ENCODE data around the gene TSHZ1. TPM values are rescaled to one million over a fixed set of nuclear protein-coding genes. Genes with fewer than 3 reads are reported as not detected.

TSHZ1 gene
- total and polyA plus RNA-seq, 4 donors, result 6.2 to 19.9 (median 11.2) TPM

GRCh38 chr18:75276818-75277609, 66.4 kb downstream of the TSHZ1 start:
- peaks cover 0 to 18% (median 2%) of the 10 kb centered on the region in 5 donors for H3K4me1 ChIP-seq (ENCODE audit: control insufficient read depth in 5 of 5, insufficient read depth in 5 of 5, low read length in 5 of 5)
- DNase-seq (no peak), ATAC-seq (ENCODE audit: insufficient read depth, low FRiP score) (no peak)
- no peaks in the 10 kb centered on the region for H3K9me3 ChIP-seq (ENCODE audit: control insufficient read depth in 4 of 4, insufficient read depth in 3 of 4, low read length in 3 of 4)
- H3K27ac ChIP-seq (ENCODE audit: low read depth in 1 of 2, low read length in 1 of 2), result no peak overlapping the region
- H3K27me3 ChIP-seq (ENCODE audit: control insufficient read depth in 3 of 3, insufficient read depth in 3 of 3, low read length in 2 of 3), result no peaks in the 10 kb centered on the region
- H3K9ac ChIP-seq (ENCODE audit: insufficient read depth in 1 of 2, low read length in 2 of 2), result no peak overlapping the region
- no peak for TF ChIP-seq CTCF (IDR thresholded peaks at IDR 0.05; ENCODE audit: control extremely low read depth, extremely low read depth)
- peaks cover 0 to 3% (median 0%) of the 10 kb centered on the region in 4 donors for H3K36me3 ChIP-seq (ENCODE audit: control insufficient read depth in 4 of 4, insufficient read depth in 4 of 4, low read length in 4 of 4)
- 57 to 67% methylated on average over 16 of the region's 16 CpGs for WGBS, 2 donors
- H3K4me3 ChIP-seq, result no peak overlapping the region

GRCh38 chr18:75277610-75277928, 67.0 kb downstream of the TSHZ1 start:
- Histone ChIP-seq H3K27me3 (ENCODE audit: control insufficient read depth in 3 of 3, insufficient read depth in 3 of 3, low read length in 2 of 3) (no peaks in the 10 kb centered on the region), H3K9me3 (ENCODE audit: control insufficient read depth in 4 of 4, insufficient read depth in 3 of 4, low read length in 3 of 4) (no peaks in the 10 kb centered on the region), H3K36me3 (ENCODE audit: control insufficient read depth in 4 of 4, insufficient read depth in 4 of 4, low read length in 4 of 4) (peaks cover 0 to 3% (median 0%) of the 10 kb centered on the region in 4 donors), H3K9ac (ENCODE audit: insufficient read depth in 1 of 2, low read length in 2 of 2) (no peak overlapping the region), H3K4me1 (ENCODE audit: control insufficient read depth in 5 of 5, insufficient read depth in 5 of 5, low read length in 5 of 5) (peaks cover 0 to 18% (median 2%) of the 10 kb centered on the region in 5 donors), H3K4me3 (no peak overlapping the region), H3K27ac (ENCODE audit: low read depth in 1 of 2, low read length in 1 of 2) (no peak overlapping the region)
- ATAC-seq (ENCODE audit: insufficient read depth, low FRiP score) (no peak), DNase-seq (no peak)
- TF ChIP-seq CTCF (IDR thresholded peaks at IDR 0.05; ENCODE audit: control extremely low read depth, extremely low read depth), result no peak
- 85 to 91% methylated on average over 4 of the region's 4 CpGs for WGBS, 2 donors

GRCh38 chr18:75279381-75279780, 68.8 kb downstream of the TSHZ1 start:
- ATAC-seq (ENCODE audit: insufficient read depth, low FRiP score), result no peak
- Histone ChIP-seq H3K4me3 (no peak overlapping the region), H3K27me3 (ENCODE audit: control insufficient read depth in 3 of 3, insufficient read depth in 3 of 3, low read length in 2 of 3) (no peaks in the 10 kb centered on the region), H3K27ac (ENCODE audit: low read depth in 1 of 2, low read length in 1 of 2) (no peak overlapping the region), H3K9me3 (ENCODE audit: control insufficient read depth in 4 of 4, insufficient read depth in 3 of 4, low read length in 3 of 4) (no peaks in the 10 kb centered on the region), H3K36me3 (ENCODE audit: control insufficient read depth in 4 of 4, insufficient read depth in 4 of 4, low read length in 4 of 4) (peaks cover 0 to 3% (median 0%) of the 10 kb centered on the region in 4 donors), H3K4me1 (ENCODE audit: control insufficient read depth in 5 of 5, insufficient read depth in 5 of 5, low read length in 5 of 5) (peaks cover 0 to 18% (median 2%) of the 10 kb centered on the region in 5 donors), H3K9ac (ENCODE audit: insufficient read depth in 1 of 2, low read length in 2 of 2) (no peak overlapping the region)
- TF ChIP-seq CTCF (IDR thresholded peaks at IDR 0.05; ENCODE audit: control extremely low read depth, extremely low read depth), result no peak
- DNase-seq, result no peak
- WGBS, 2 donors, result 97 to 98% methylated on average over 5 of the region's 5 CpGs
